GM18498 (cell line): ENCODE measurements around the gene USP17L19.
"Not testable (repeated sequence)": the region's sequence is repeated elsewhere in the genome, so short reads cannot be mapped to it uniquely, and the experiment has no call there.

Experiments
- ATAC-seq: cut with Tn5 transposase; IDR thresholded peaks from one replicate; pipeline ENCODE4 v1.9.1; 2021; ENCODE audit warnings: mild to moderate bottlenecking, moderate library complexity; ENCODE audit not compliant: unreplicated experiment

The USP17L19 gene, protein sequence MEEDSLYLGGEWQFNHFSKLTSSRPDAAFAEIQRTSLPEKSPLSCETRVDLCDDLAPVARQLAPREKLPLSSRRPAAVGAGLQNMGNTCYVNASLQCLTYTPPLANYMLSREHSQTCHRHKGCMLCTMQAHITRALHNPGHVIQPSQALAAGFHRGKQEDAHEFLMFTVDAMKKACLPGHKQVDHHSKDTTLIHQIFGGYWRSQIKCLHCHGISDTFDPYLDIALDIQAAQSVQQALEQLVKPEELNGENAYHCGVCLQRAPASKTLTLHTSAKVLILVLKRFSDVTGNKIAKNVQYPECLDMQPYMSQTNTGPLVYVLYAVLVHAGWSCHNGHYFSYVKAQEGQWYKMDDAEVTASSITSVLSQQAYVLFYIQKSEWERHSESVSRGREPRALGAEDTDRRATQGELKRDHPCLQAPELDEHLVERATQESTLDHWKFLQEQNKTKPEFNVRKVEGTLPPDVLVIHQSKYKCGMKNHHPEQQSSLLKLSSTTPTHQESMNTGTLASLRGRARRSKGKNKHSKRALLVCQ

GRCh38 chr4:9253078-9253477 is at the start of gene USP17L19:
USP17L19 (plus strand) TSS chr4:9253378; CDS start chr4:9253378, 0 bp downstream.
- not testable (repeated sequence) for ATAC-seq

DNA sequence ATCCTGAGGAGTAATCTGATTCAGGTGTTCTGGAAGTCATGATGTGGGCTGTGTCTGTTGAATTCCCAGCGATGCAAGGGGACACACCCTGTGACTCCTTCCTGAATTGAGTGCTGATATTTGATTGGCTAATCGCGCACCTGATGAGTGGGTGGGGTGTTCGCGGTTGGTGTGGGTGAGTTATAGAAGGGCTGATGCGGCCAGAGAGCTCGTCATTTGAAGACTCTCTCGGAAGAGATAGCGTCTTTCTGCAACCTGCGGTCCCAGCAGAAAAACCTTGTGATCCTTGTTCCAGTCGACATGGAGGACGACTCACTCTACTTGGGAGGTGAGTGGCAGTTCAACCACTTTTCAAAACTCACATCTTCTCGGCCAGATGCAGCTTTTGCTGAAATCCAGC is 42.8 kb upstream of the USP17L19 start, which contains the start of gene USP17L10:
Gene USP17L10 (plus strand): TSS at position 301 of the 400 bp plus-strand sequence. CDS start 0 bp downstream, at position 301.
- ATAC-seq = not testable (repeated sequence)

DNA sequence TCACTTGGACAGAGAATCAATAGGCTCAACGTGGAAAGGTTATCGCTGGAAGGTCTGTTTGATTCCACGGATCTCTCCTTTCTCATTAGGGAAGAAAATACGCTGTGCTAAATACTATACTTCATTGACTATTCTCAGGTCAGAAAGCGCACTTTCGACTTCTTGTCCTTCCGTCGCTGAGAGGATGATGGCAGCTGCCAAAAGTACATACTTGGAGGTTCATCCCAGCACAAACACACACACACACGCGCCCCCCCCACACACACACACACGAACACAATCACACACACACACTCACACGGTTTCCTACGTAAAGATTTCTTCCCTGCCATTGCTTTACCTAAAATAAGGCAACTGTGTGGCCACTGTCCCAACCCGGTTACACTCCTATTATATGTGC is 38.5 kb upstream of the USP17L19 start:
- ATAC-seq = not testable (repeated sequence)

DNA sequence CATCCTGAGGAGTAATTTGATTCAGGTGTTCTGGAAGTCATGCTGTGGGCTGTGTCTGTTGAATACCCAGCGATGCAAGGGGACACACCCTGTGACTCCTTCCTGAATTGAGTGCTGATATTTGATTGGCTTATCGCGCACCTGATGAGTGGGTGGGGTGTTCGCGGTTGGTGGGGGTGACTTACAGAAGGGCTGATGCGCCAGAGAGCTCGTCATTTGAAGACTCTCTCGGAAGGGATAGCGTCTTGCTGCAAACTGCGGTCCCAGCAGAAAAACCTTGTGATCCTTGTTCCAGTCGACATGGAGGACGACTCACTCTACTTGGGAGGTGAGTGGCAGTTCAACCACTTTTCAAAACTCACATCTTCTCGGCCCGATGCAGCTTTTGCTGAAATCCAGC is 38.1 kb upstream of the USP17L19 start, which contains the start of gene USP17L11:
Gene USP17L11 (plus strand): TSS at position 301 of the 400 bp plus-strand sequence. CDS start 0 bp downstream, at position 301.
- ATAC-seq = not testable (repeated sequence)

DNA sequence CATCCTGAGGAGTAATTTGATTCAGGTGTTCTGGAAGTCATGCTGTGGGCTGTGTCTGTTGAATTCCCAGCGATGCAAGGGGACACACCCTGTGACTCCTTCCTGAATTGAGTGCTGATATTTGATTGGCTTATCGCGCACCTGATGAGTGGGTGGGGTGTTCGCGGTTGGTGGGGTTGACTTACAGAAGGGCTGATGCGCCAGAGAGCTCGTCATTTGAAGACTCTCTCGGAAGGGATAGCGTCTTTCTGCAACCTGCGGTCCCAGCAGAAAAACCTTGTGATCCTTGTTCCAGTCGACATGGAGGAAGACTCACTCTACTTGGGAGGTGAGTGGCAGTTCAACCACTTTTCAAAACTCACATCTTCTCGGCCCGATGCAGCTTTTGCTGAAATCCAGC is 33.3 kb upstream of the USP17L19 start, which contains the start of gene USP17L12:
Gene USP17L12 (plus strand): TSS at position 301 of the 400 bp plus-strand sequence. CDS start 0 bp downstream, at position 301.
- ATAC-seq = not testable (repeated sequence)

GRCh38 chr4:9224596-9224995 is 28.6 kb upstream of the USP17L19 start, which contains the start of gene USP17L13:
USP17L13 (plus strand) TSS chr4:9224896; CDS start chr4:9224896, 0 bp downstream.
- not testable (repeated sequence) for ATAC-seq

DNA sequence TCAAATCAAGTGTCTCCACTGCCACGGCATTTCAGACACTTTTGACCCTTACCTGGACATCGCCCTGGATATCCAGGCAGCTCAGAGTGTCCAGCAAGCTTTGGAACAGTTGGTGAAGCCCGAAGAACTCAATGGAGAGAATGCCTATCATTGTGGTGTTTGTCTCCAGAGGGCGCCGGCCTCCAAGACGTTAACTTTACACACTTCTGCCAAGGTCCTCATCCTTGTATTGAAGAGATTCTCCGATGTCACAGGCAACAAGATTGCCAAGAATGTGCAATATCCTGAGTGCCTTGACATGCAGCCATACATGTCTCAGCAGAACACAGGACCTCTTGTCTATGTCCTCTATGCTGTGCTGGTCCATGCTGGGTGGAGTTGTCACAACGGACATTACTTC is 22.9 kb upstream of the USP17L19 start:
- ATAC-seq = not testable (repeated sequence)

DNA sequence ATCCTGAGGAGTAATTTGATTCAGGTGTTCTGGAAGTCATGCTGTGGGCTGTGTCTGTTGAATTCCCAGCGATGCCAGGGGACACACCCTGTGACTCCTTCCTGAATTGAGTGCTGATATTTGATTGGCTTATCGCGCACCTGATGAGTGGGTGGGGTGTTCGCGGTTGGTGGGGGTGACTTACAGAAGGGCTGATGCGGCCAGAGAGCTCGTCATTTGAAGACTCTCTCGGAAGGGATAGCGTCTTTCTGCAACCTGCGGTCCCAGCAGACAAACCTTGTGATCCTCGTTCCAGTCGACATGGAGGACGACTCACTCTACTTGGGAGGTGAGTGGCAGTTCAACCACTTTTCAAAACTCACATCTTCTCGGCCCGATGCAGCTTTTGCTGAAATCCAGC is 19.1 kb upstream of the USP17L19 start, which contains the start of gene USP17L15:
Gene USP17L15 (plus strand): TSS at position 301 of the 400 bp plus-strand sequence. CDS start 0 bp downstream, at position 301.
- ATAC-seq = not testable (repeated sequence)

GRCh38 chr4:9238461-9238860 is 14.7 kb upstream of the USP17L19 start:
- ATAC-seq = not testable (repeated sequence)

- ATAC-seq = not testable (repeated sequence)
These were observed 9.6 kb upstream of the USP17L19 start, which contains the start of gene USP17L17 for GRCh38 chr4:9243579-9243978. USP17L17 (plus strand) TSS chr4:9243879; CDS start chr4:9243879, 0 bp downstream.

DNA sequence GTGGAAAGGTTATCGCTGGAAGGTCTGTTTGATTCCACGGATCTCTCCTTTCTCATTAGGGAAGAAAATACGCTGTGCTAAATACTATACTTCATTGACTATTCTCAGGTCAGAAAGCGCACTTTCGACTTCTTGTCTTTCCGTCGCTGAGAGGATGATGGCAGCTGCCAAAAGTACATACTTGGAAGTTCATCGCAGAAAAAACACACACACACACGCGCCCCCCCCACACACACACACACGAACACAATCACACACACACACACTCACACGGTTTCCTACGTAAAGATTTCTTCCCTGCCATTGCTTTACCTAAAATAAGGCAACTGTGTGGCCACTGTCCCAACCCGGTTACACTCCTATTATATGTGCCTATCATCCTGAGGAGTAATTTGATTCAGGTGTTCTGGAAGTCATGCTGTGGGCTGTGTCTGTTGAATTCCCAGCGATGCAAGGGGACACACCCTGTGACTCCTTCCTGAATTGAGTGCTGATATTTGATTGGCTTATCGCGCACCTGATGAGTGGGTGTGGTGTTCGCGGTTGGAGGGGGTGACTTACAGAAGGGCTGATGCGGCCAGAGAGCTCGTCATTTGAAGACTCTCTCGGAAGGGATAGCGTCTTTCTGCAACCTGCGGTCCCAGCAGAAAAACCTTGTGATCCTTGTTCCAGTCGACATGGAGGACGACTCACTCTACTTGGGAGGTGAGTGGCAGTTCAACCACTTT is 5.1 kb upstream of the USP17L19 start, which contains the start of gene USP17L18:
Gene USP17L18 (plus strand): TSS at position 678 of the 728 bp plus-strand sequence. CDS start 0 bp downstream, at position 678.
- not testable (repeated sequence) for ATAC-seq

DNA sequence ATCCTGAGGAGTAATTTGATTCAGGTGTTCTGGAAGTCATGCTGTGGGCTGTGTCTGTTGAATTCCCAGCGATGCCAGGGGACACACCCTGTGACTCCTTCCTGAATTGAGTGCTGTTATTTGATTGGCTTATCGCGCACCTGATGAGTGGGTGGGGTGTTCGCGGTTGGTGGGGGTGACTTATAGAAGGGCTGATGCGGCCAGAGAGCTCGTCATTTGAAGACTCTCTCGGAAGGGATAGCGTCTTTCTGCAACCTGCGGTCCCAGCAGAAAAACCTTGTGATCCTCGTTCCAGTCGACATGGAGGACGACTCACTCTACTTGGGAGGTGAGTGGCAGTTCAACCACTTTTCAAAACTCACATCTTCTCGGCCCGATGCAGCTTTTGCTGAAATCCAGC is 4.6 kb downstream of the USP17L19 start, which contains the start of gene USP17L20:
Gene USP17L20 (plus strand): TSS at position 301 of the 400 bp plus-strand sequence. CDS start 0 bp downstream, at position 301.
- not testable (repeated sequence) for ATAC-seq

DNA sequence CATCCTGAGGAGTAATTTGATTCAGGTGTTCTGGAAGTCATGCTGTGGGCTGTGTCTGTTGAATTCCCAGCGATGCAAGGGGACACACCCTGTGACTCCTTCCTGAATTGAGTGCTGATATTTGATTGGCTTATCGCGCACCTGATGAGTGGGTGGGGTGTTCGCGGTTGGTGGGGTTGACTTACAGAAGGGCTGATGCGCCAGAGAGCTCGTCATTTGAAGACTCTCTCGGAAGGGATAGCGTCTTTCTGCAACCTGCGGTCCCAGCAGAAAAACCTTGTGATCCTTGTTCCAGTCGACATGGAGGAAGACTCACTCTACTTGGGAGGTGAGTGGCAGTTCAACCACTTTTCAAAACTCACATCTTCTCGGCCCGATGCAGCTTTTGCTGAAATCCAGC is 9.4 kb downstream of the USP17L19 start, which contains the start of gene USP17L21:
Gene USP17L21 (plus strand): TSS at position 301 of the 400 bp plus-strand sequence. CDS start 0 bp downstream, at position 301.
- not testable (repeated sequence) for ATAC-seq

- ATAC-seq = not testable (repeated sequence)
These were observed 14.1 kb downstream of the USP17L19 start, which contains the start of gene USP17L22 for GRCh38 chr4:9267319-9267718. USP17L22 (plus strand) TSS chr4:9267619; CDS start chr4:9267619, 0 bp downstream.

DNA sequence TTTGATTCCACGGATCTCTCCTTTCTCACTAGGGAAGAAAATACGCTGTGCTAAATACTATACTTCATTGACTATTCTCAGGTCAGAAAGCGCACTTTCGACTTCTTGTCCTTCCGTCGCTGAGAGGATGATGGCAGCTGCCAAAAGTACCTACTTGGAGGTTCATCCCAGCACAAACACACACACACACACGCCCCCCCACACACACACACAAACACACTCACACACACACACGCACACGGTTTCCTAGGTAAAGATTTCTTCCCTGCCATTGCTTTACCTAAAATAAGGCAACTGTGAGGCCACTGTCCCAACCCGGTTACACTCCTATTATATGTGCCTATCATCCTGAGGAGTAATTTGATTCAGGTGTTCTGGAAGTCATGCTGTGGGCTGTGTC is 18.5 kb downstream of the USP17L19 start:
- not testable (repeated sequence) for ATAC-seq
